Common myeloid progenitor, CD34-positive (primary cell): ENCODE results near the gene PDZD8.
"Not testable (repeated sequence)": the region's sequence is repeated elsewhere in the genome, so short reads cannot be mapped to it uniquely, and the experiment has no call there.

ENCODE experiments used
- CTCF ChIA-PET: fragments of 350-600 bp; sonication (Branson Sonifier 250); formaldehyde crosslinking; loops from one replicate; lab custom pipeline; 2021; ENCODE audit warnings: antibody characterized with exemption; lab: Charles Lee
- POLR2A ChIA-PET: fragments of 350-600 bp; sonication (Branson Sonifier 250); formaldehyde crosslinking; loops from one replicate; lab custom pipeline; 2021; ENCODE audit warnings: antibody characterized with exemption; lab: Charles Lee
- DNase-seq, 3 donors: peaks; one replicate each; pipeline versions ENCODE4 v3.0.0 to v3.0.0-alpha.2; 2013
- H3K27ac ChIP-seq, 2 experiments: 1 replicate in 1 of 2; 2 replicates in 1 of 2; pipeline ENCODE4 v1.7.0; 2013; ENCODE audit warnings: inconsistent platforms in 2 of 2, low read length in 2 of 2, mild to moderate bottlenecking in 2 of 2, low read depth in 1 of 2, moderate library complexity in 1 of 2; ENCODE audit not compliant: severe bottlenecking in 2 of 2, insufficient read depth in 1 of 2, poor library complexity in 1 of 2
- H3K27me3 ChIP-seq, 5 experiments: replicated peaks in 2 of 5; 1 replicate in 3 of 5; 2 replicates in 2 of 5; pipeline versions ENCODE4 v1.6.1 to v1.7.0; 2013; ENCODE audit warnings: low read length in 4 of 5, mild to moderate bottlenecking in 2 of 5, moderate library complexity in 2 of 5, inconsistent platforms in 1 of 5; ENCODE audit not compliant: insufficient read depth in 5 of 5, control insufficient read depth in 4 of 5
- H3K36me3 ChIP-seq, 4 experiments: 1 replicate in 2 of 4; 2 replicates in 2 of 4; pipeline versions ENCODE4 v1.6.1 to v1.7.0; 2013; ENCODE audit warnings: low read length in 3 of 4, control low read depth in 1 of 4, mild to moderate bottlenecking in 1 of 4; ENCODE audit not compliant: control insufficient read depth in 4 of 4, insufficient read depth in 4 of 4
- H3K4me1 ChIP-seq, 4 experiments: 1 replicate in 3 of 4; 2 replicates in 1 of 4; pipeline versions ENCODE4 v1.6.1 to v1.7.1; 2013; ENCODE audit warnings: low read length in 3 of 4, mild to moderate bottlenecking in 3 of 4, control low read depth in 1 of 4, inconsistent platforms in 1 of 4, moderate library complexity in 1 of 4; ENCODE audit not compliant: control insufficient read depth in 4 of 4, insufficient read depth in 4 of 4; ENCODE audit errors: control extremely low read depth in 1 of 4
- H3K4me3 ChIP-seq, 7 experiments: 1 replicate in 4 of 7; 2 replicates in 3 of 7; pipeline versions ENCODE4 v1.5.1 to v1.7.0; 2013; ENCODE audit warnings: mild to moderate bottlenecking in 7 of 7, low read length in 6 of 7, moderate library complexity in 6 of 7, inconsistent platforms in 2 of 7, low read depth in 2 of 7, control low read depth in 1 of 7; ENCODE audit not compliant: insufficient read depth in 4 of 7, control insufficient read depth in 1 of 7; ENCODE audit errors: extremely low read depth in 1 of 7
- H3K9me3 ChIP-seq, 5 experiments: 1 replicate in 4 of 5; 2 replicates in 1 of 5; pipeline versions ENCODE4 v1.6.1 to v1.7.1; 2013; ENCODE audit warnings: low read length in 4 of 5, mild to moderate bottlenecking in 2 of 5, inconsistent platforms in 1 of 5, low read depth in 1 of 5, moderate library complexity in 1 of 5; ENCODE audit not compliant: control insufficient read depth in 4 of 5, insufficient read depth in 2 of 5; ENCODE audit errors: control extremely low read depth in 1 of 5
- WGBS: methylation state at CpG from one replicate; pipeline ENCODE4 v1.1.5; 2013; ENCODE audit not compliant: insufficient coverage; 5-methylcytosine and 5-hydroxymethylcytosine counted together

Gene PDZD8

GRCh38 chr10:117239721-117240620, 135.3 kb downstream of the PDZD8 start:
- ChIA-PET CTCF (interaction anchor here (1.0 to 2.5 kb wide), 5 partner anchors 13 to 82 kb away, joined by 3 to 15 read pairs (median 4); no protein-coding TSS in a partner anchor), POLR2A (interaction anchor here (1.3 kb wide), 1 partner anchor 9 kb away, joined by 4 read pairs; no protein-coding TSS in a partner anchor)
- Histone ChIP-seq H3K36me3 (peaks cover 0 to 6% (median 3%) of the 10 kb centered on the region in 4 experiments), H3K4me3 (peak overlapping the region in 4 of 7 experiments; percentile 23 to 76 (median 64)), H3K27me3 (peaks cover 0 to 14% (median 0%) of the 10 kb centered on the region in 5 experiments), H3K27ac (no peak overlapping the region), H3K9me3 (peaks cover 0 to 8% (median 0%) of the 10 kb centered on the region in 5 experiments), H3K4me1 (peaks cover 0 to 26% (median 25%) of the 10 kb centered on the region in 4 experiments)
- 54% methylated on average over 11 of the region's 15 CpGs for WGBS
- DNase-seq: peak in 2 of 3 donors; percentile 52 to 70

GRCh38 chr10:117239051-117239450, 136.2 kb downstream of the PDZD8 start:
- CTCF ChIA-PET: interaction anchor here (0.9 to 2.5 kb wide), 3 partner anchors 12 to 46 kb away, joined by 3 to 15 read pairs (median 7); no protein-coding TSS in a partner anchor

GRCh38 chr10:117237401-117237991, 137.7 kb downstream of the PDZD8 start:
- H3K4me3 ChIP-seq: no peak overlapping the region
- peaks cover 0 to 8% (median 0%) of the 10 kb centered on the region in 5 experiments for H3K9me3 ChIP-seq
- peaks cover 0 to 7% (median 0%) of the 10 kb centered on the region in 5 experiments for H3K27me3 ChIP-seq
- peak; percentile 50 to 91 (median 82) for DNase-seq
- ChIA-PET POLR2A (no interaction called here), CTCF (interaction anchor here (1.4 to 2.3 kb wide), 3 partner anchors 21 to 85 kb away, joined by 4 to 13 read pairs (median 5); no protein-coding TSS in a partner anchor)
- H3K36me3 ChIP-seq: no peaks in the 10 kb centered on the region
- 92% methylated on average over 5 of the region's 5 CpGs for WGBS
- peaks cover 0 to 26% (median 25%) of the 10 kb centered on the region in 4 experiments for H3K4me1 ChIP-seq
- H3K27ac ChIP-seq: no peak overlapping the region

More at GRCh38 chr10:117239051-117239450, 136.2 kb downstream of the PDZD8 start:
- H3K27me3 ChIP-seq: peaks cover 0 to 10% (median 0%) of the 10 kb centered on the region in 5 experiments
- no peaks in the 10 kb centered on the region for H3K36me3 ChIP-seq
- DNase-seq: no peak
- H3K9me3 ChIP-seq: peaks cover 0 to 8% (median 0%) of the 10 kb centered on the region in 5 experiments
- H3K4me3 ChIP-seq: no peak overlapping the region
- H3K27ac ChIP-seq: no peak overlapping the region
- 94% methylated on average over 8 of the region's 8 CpGs for WGBS
- POLR2A ChIA-PET: no interaction called here
- peaks cover 0 to 26% (median 25%) of the 10 kb centered on the region in 4 experiments for H3K4me1 ChIP-seq

- H3K27me3 ChIP-seq, POLR2A ChIA-PET: not testable (repeated sequence)
These were observed 145.1 kb downstream of the PDZD8 start for GRCh38 chr10:117230107-117230506.

GRCh38 chr10:117228210-117228609, 147.0 kb downstream of the PDZD8 start:
- peaks cover 0 to 3% (median 0%) of the 10 kb centered on the region in 5 experiments for H3K9me3 ChIP-seq

More at GRCh38 chr10:117230107-117230506, 145.1 kb downstream of the PDZD8 start:
- H3K27ac ChIP-seq, H3K4me3 ChIP-seq, H3K4me1 ChIP-seq, H3K36me3 ChIP-seq, DNase-seq, H3K9me3 ChIP-seq: not testable (repeated sequence)
- CTCF ChIA-PET: interaction anchor here (0.6 to 8.7 kb wide), 3 partner anchors 13 to 230 kb away, joined by 4 to 148 read pairs (median 5); no protein-coding TSS in a partner anchor
- WGBS: 94% methylated on average over 2 of the region's 4 CpGs

More at GRCh38 chr10:117228210-117228609, 147.0 kb downstream of the PDZD8 start:
- H3K36me3 ChIP-seq: no peaks in the 10 kb centered on the region
- CTCF ChIA-PET: interaction anchor here (1.0 to 8.7 kb wide), 9 partner anchors 8 to 248 kb away, joined by 3 to 148 read pairs (median 4); no protein-coding TSS in a partner anchor
- DNase-seq: no peak
- POLR2A ChIA-PET: interaction anchor here (0.6 kb wide), 2 partner anchors 33 to 202 kb away, joined by 3 read pairs; no protein-coding TSS in a partner anchor
- H3K27ac ChIP-seq: no peak overlapping the region
- peaks cover 0 to 3% (median 0%) of the 10 kb centered on the region in 5 experiments for H3K27me3 ChIP-seq
- H3K4me1 ChIP-seq: no peaks in the 10 kb centered on the region
- H3K4me3 ChIP-seq: no peak overlapping the region
